HTR-8/SVneo (cell line): ENCODE data around the gene GRHL3.
"Not testable (repeated sequence)": the region's sequence is repeated elsewhere in the genome, so short reads cannot be mapped to it uniquely, and the experiment has no call there.

Experiments used
- DNase-seq: peaks from one replicate; pipeline ENCODE4 v3.0.0; 2011; ENCODE audit warnings: low spot score, mixed read lengths; ENCODE audit not compliant: insufficient read length
- FAIRE-seq: peaks from 2 replicates; lab custom pipeline; 2011; peaks lifted over from hg19 to GRCh38; lab: Jason Lieb, UNC

Gene GRHL3

DNA sequence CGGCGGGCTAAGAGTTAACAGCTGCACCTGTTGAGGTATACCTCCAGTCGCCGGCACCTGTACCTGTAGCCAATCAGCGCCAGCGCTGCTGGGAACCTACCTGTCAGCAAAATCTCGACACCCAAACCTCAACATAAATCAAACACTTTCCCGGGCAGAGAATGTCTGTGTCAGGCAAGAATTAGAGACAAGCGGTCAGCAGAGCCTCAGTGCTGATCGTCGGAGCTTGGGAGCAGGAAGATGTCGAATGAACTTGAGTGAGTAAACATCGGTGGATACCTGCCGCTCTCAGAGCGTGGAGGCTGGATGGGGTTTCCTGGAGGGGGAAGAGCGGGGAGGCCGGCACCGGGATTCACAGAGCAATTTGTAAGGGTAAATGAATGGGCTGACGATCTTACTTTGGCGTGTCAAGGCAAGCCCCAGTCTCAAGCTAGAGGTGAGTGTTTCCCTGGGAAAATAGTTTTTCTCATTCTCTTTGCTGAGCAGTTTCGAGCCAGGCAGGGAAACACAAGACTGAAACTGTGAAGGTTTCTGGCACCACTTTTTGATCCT is at the start of gene GRHL3:
GRHL3 (plus strand) TSS at position 46 of the 552 bp plus-strand sequence; CDS start at position 241, 195 bp downstream.
- DNase-seq (peak; percentile 29), FAIRE-seq (no peak)

DNA sequence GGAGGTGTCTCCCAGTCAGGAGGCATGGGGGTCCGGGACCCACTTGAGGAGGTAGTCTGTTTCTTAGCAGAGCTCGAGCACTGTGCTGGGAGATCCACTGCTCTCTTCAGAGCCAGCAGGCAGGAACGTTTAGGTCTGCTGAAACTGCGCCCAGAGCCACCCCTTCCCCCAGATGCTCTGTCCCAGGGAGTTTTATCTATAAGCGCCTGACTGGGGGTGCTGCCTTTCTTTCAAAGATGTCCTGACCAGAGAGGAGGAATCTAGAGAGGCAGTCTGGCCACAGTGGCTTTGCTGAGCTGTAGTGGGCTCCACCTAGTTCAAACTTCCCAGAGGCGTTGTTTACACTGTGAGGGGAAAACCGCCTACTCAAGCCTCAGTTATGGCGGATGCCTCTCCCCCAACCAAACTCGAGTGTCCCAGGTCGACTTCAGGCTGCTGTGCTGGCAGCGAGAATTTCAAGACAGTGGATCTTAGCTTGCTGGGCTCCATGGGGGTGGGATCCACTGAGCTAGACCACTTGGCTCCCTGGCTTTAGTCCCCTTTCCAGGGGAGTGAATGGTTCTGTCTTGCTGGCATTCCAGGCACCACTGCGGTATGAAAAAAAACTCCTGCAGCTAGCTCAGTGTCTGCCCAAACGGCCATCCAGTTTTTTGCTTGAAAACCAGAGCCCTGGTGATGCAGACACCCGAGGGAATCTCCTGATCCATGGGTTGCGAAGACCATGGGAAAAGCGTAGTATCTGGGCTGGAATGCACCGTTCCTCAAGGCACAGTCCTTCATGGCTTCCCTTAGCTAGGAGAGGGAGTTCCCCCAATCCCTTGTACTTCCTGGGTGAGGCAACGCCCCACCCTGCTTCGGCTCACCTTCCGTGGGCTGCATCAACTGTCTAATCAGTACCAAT is 44.7 kb upstream of the GRHL3 start:
- DNase-seq, FAIRE-seq: not testable (repeated sequence)

DNA sequence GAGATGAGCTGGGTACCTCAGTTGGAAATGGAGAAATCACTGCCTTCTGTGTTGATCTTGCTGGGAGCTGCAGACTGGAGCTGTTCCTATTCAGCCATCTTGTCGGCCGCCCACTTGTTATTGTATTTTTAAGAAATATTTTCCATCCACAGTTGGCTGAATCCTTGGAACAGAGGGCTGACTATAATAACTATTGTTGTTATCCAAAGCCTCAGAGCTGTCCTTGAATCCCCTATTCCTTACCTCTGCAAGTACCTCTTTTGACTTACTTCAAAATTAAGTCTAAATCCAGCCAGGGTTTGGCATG is 44.1 kb upstream of the GRHL3 start:
- FAIRE-seq (no peak), DNase-seq (no peak)

DNA sequence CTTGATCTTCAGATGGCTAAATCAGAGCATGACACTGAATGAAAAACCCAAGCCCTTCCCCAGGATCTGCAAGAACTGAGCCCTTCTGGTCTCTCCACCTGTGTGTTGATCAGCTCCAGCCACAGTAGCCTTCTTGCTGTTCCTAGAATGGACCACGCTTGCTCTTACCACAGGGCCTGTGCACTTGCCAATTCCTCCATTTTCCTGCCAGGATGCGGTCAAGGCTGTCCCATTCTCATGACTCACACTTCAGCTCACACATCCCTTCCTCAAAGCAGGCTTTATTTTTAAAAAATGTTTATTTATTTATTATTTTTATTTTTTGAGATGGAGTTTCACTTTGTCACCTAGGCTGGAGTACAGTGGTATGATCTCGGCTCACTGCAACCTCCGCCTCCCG is 43.6 kb upstream of the GRHL3 start:
- no peak for FAIRE-seq
- DNase-seq, result no peak

DNA sequence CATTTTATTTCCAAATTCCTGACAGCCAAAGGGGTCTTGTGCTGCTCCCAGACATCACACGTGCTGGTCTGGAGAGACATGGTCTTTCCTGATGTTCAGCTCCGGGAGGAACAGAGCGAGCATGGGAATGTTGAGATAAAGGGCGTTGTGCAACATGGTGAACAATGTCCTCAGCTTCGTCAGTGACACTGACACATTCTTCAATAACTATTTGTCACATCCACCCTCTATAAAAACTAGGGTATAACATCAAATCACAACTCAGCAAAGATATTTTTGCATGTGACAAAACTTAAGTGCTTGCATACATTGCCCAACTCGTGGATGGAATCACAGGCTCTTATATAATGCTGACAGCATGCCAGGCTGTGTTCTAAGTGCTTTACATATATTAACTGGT is 42.4 kb upstream of the GRHL3 start:
- FAIRE-seq, result no peak
- no peak for DNase-seq

DNA sequence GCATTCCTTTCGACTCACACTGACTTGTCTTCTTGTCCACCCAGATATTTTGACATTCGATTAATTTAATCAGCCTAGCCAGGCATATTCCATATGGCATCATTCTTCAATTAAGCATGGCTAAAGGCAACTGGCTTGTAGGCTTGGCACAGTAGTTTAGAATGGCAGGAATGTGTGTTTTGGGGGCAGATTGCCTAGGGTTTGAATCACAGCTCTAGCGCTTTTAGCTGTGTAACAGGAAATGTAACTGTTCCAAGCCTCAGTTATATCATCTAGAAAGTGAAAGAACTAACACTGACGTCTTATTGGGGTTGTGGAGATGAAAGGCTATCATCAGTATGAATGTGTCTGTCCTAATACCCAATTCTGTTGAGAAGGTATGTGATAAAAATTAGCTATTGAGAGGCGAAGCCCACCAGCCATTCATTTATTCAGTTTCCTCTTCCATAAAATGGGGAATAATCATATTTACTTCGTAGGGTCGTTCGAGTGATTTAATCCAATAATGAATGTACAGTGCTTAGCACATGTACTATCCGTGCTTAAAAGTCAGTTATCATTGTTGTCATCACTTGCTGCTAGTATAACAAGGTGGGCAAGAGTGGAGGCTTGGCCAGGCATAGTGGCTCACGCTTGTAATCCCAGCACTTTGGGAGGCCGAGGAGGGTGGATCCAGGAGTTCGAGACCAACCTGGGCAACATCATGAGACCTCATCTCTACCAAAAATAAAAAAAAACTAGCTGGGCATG is 41.6 kb upstream of the GRHL3 start:
- DNase-seq (no peak), FAIRE-seq (no peak)

DNA sequence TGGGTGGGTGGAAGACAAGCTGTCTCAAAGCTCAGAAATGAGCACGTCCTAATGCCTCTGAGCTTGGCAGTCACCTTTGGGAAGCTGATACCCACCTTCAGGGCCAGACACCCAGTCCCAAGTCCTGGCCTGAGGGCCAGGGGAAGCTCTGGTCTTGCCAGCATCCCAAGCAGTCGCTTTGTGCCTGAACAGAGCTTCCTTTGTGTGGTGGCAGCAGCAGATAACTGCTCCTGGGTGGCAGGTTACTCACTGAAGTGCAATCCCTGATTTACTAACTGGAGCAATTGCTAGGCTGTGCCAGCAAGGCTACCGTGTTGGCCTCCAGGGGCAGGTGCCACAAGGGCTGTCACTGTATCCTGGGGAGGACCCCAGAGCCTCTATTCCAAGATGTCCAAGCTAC is 40.4 kb upstream of the GRHL3 start:
- DNase-seq, result no peak
- FAIRE-seq, result no peak

DNA sequence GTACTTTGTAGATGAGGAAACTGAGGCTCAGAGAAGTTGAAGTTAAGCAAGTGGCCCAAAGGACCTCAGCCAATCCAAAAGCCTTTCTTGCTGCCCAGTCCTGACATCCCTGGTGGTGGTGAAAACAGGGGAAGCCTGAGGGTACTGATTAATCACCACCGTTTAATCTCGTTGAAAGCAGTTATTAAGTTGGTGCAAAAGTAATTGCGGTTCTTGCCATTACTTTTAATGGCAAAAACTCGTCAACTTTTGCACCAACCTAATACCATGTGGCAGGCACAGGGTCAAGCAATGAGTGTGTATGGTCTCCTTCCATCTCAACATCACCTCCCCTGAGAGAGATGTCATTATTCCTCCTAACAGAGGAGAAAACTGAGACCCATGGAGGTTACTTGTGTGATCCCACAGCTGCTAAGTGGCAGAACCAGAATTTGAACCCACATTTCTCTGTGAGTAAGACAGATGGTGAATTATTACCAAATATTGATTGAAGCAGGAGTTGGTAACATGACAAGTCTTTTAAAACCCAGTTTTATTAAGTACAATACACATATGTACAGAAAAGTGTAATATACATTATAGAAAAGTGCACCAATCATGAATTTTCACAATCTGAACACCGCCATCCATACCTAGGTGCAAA is 39.4 kb upstream of the GRHL3 start:
- DNase-seq (no peak), FAIRE-seq (no peak)

DNA sequence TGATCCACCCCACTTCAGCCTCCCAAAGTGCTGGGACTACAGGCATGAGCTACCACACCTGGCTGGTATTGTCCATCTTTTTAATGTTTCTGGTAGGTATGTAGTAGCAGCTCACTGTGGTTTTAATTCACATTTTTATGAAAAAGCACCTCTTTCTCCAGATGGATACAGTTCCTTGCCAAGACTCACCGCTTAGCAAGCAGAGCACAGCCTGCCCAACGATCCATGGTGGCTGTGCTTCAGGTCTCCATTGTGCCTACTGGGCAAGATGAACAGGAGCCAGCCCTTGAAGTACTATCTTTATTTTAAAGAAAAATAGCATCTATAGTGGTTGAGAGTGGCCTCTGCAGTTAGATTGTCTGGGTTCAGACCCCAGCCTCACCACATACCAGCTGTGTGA is 37.6 kb upstream of the GRHL3 start:
- no peak for DNase-seq
- FAIRE-seq, result no peak

DNA sequence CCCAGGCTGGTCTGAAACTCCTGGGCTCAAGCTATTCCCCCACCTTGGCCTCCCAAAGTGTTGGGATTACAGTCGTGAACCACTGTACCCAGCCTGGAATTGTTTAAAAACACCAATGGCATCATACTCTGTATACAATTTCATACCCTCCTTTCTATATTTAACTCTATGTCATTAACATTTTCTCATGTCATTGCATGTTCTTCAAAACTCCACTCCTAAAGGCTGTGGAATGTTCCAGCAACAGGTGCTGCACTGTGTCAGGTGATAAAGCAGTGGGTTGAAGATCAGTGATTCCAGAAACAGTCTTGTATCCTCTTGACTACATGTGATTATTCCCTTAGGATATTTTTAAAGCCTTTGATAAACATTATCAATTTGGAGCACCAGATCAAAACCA is 36.7 kb upstream of the GRHL3 start:
- no peak for DNase-seq
- FAIRE-seq, result no peak

DNA sequence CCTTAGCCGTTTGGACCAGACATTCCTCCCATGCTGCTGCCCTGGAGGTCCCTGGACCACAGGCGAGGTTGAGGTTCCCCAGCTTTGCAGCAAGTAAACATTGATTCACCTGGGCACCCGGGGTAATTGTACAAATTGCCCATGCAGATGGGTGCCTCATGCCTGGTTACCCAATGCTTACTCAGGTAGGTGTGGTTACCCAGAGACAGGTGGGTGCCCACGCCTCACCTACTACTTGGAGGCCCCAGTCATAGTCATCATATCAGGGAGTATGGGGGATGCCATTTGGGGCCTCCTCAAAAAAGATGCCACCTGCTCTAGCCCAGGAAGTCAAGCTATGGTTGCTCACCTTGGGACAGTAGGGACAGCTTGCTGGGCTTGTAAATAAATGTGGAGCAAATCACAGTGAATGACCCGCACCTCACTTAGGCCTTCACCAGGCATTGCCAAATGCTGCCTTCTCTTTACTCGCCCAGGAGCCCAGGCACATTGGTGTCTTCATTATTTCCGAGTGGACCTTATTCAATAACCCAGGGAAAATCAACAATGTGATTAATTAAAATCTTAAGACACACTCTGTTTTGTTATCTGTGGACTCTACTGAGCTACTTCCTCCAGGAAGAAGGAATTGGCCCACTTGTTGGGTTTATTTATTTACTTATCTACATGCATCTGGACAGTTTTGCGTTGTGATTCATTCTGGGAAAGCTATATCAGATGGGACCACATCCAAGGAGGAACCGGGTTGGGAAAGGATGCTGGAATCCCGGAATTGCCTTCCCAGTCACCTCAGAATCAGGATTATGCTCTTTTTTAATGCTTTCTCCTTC is 35.6 kb upstream of the GRHL3 start:
- no peak for FAIRE-seq
- no peak for DNase-seq

DNA sequence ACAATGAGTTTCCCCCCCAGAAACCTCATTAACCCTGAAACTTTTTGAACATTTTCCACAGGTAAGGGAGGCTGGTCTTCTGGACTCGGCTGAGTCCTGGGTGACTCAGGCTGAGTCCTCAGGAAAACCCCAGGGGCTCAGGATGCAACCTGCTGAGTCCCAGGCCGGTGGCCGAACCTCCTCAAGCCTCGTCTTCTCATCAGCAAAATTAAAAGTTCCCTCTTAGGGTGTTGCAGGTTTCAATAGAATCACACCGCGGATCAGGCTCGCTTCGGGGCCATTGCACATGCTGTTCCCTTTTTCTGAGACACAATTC is 35.0 kb upstream of the GRHL3 start:
- no peak for FAIRE-seq
- no peak for DNase-seq

DNA sequence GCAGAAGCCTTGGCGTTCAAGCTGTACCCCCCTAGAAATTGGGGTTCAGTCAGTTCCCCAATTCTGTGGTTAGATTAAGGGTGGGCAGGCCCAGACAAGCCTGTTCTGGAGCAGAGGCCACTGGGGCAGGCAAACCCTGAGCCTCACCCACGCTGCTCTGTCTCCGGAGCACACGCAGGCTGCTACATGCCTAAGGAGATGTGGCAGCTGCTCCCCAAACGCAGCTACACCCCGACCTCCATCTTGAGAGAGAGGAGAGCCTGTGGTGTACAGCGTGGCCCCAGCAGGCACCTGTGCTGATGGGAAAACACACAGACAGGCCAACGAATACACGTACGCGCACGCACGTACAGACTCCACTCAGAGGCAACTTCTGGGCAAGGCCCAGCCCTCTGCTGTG is 33.9 kb upstream of the GRHL3 start:
- DNase-seq, result no peak
- FAIRE-seq, result no peak

DNA sequence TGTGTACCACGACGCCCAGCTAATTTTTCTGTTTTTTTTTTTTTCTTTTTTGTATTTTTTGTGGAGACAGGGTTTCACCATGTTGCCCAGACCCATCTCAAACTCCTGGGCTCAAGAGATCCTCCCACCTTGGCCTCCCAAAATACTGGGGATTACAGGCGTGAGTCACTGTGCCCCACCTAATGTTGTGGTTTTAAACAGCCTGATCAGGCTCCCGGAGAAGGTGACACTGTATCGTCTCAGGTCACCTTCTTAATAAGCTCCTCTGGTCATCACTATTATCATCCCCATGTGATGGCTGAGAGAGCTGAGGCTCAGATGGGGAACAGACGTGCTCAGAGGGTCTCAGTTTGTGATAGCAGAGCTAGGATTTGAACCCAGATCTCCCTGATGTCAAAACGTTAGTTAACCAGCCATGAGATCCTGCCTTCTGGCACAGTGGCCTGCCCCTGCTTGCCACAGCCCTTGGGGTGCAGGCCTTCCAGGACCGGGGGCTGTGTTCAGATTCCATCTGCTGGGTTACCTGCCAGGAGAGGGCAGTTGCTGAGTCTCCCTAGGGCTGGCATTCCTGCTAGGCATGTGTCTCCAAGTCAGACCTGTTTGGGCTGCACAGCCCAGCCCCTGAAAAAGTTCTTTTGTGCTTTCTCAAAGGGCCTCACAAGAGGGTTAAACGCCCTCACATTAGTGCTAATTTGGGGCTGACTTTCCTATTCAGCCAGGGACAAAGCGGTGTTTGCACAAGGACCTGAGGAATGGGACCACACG is 32.7 kb upstream of the GRHL3 start:
- DNase-seq (no peak), FAIRE-seq (no peak)

DNA sequence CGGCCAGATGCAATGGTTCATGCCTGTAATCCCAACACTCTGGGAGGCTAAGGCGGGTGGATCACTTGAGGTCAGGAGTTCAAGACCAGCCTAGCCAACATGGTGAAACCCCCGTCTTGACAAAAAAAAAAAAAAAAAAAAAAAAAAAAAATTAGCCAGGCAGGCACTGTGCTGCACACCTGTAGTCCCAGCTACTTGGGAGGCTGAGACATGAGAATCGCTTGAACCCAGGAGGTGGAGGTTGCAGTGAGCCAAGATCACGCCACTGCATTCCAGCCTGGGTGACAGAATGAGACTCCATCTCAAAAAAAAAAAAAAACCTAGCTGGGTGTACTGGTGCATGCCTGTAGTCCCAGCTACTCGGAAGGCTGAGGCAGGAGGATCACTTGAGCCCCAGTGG is 31.4 kb upstream of the GRHL3 start:
- not testable (repeated sequence) for DNase-seq, FAIRE-seq

DNA sequence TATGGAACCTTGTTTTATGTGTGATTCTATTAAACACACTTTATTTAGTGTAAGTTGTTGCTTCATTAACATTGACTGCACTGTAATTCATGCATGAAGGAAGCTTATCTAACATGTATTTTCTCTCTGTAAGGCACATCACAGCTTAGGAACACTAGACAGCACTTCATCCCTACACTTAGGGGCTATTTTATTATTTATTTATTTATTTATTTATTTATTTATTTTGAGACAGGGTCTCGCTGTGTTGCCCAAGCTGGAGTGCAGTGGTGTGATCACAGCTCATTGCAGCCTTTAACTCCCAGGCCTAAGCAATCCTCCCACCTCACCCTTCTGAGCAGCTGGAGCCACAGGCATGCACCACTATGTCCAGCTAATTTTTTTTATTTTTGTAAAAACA is 30.7 kb upstream of the GRHL3 start:
- FAIRE-seq (no peak), DNase-seq (no peak)

DNA sequence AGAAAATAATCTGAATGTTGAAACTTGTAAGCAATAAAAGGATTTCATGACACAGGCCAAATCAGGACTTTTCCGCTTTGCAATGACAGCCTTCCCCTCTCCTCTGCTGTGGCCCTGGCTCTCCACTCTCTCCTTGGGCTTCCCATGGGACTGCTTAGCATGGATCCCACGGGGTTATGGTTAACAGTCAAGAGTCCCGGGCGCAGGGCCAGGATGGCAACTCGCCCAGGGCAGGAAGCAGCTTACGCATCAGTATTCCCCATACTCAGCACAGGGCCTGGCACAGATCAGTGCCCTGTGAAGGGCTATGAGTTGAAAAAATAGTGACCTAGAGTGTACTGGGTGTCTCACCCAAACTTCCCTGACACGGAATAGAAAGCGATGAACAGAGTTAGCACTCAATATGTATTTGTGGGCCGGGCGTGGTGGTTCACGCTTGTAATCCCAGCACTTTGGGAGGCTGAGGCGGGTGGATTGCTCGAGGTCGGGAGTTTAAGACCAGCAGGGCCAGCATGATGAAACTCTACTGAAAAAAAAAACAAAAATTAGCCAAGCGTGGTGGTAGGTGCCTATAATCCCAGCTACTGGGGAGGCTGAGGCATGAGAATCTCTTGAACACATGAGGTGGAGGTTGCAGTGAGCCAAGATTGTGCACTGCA is 29.1 kb upstream of the GRHL3 start:
- DNase-seq, result no peak

DNA sequence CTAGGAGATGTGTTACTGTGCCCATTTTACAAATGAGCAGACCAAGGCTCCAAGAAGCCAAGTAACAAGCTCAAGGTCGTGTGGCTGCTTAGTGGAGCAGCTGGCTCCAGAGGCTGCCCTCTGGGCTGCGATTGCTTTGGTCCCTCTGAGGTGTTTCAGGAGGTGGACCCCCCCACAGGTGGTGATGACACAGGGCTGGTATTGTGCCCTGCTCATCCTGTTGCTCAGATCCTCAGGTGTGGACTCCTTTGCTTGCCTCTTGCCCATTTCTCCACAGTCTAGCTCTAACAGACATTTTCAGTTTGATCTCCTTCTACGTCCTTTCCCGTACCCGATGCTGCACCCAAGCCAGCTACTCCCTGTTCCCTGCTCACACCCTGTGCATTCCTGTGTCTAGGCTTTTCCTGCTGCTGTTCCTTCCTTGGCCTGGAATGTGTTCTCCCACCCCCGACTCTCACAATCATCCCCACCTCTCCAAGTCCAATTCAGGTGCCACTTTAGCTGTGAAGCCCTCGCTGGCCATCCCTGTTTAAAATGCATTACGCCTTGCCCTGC is 28.1 kb upstream of the GRHL3 start:
- FAIRE-seq (no peak), DNase-seq (no peak)

More for the DNA sequence above, 29.1 kb upstream of the GRHL3 start:
- no peak for FAIRE-seq

DNA sequence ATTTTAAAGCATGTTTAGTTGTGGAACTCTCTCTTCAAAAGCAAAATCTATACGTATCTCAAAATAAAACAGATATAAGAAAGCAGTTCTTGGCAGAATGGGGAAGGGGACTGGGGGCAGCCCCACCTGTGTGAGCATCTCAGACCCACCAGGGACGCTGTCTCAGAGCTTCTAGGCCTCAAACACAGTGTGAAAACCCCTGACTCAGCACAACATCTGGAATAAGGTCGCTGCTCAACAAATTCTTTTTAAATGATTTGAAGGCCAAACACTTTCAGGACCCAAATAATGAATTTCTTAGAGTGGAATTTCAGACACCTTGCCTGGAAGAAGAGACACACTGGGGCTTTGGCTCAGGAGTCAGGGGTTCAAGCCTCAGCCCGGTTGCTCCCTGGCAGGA is 27.1 kb upstream of the GRHL3 start:
- FAIRE-seq (no peak), DNase-seq (no peak)
